PC-3 (cell line): Measurements from ENCODE around the gene GRB10. TPM values are rescaled to one million over a fixed set of nuclear protein-coding genes. Genes with fewer than 3 reads are reported as not detected.

ENCODE experiments used
- ATAC-seq: fragments of 200-7000 bp; cut with Tn5 transposase; 2 replicates; pipeline ENCODE4 v1.9.1; 2020; ENCODE audit warnings: mild to moderate bottlenecking, moderate library complexity
- BruUV-seq: library from RNA; stranded (reverse); fragments of 400-500 nt; replicated peaks from 2 replicates; lab custom pipeline; 2021; lab: Mats Ljungman, UMichigan
- CTCF ChIA-PET: fragments of 300-600 bp; sonication (Branson Sonifier 250); formaldehyde crosslinking; loops from one replicate; lab custom pipeline; 2022; ENCODE audit warnings: antibody characterized with exemption; lab: Charles Lee
- POLR2A ChIA-PET: fragments of 300-600 bp; sonication (Branson Sonifier 250); formaldehyde crosslinking; loops from one replicate; lab custom pipeline; 2022; ENCODE audit warnings: antibody characterized with exemption; ENCODE audit not compliant: unreplicated experiment; lab: Charles Lee
- DNase-seq: peaks from one replicate; pipeline ENCODE4 v3.0.0-alpha.2; 2015
- H2AFZ ChIP-seq: fragments of 300-600 bp; sonication (generic); 2 replicates; pipeline ENCODE4 v1.6.0; 2016; ENCODE audit warnings: antibody characterized with exemption, low read length
- H3F3A ChIP-seq: fragments of 300-600 bp; sonication (generic); one replicate; pipeline ENCODE4 v1.6.0; 2017; ENCODE audit warnings: antibody characterized with exemption, low read length, control low read depth, mild to moderate bottlenecking; ENCODE audit not compliant: unreplicated experiment
- H3K27ac ChIP-seq: fragments of 300-600 bp; sonication (generic); 2 replicates; pipeline ENCODE4 v1.5.1; 2016; ENCODE audit warnings: mild to moderate bottlenecking, low read length
- H3K27me3 ChIP-seq: fragments of 300-600 bp; sonication (generic); 2 replicates; pipeline ENCODE4 v1.6.1; 2016; ENCODE audit warnings: low read length, mixed read lengths
- H3K36me3 ChIP-seq: fragments of 300-600 bp; sonication (generic); 2 replicates; pipeline ENCODE4 v1.6.1; 2016; ENCODE audit warnings: low read depth, mixed run types, low read length, mixed read lengths
- H3K4me1 ChIP-seq: fragments of 300-600 bp; sonication (generic); 2 replicates; pipeline ENCODE4 v1.5.1; 2016; ENCODE audit warnings: low read length; ENCODE audit not compliant: insufficient read depth
- H3K4me2 ChIP-seq: fragments of 300-600 bp; sonication (generic); 2 replicates; pipeline ENCODE4 v1.6.0; 2016; ENCODE audit warnings: low read length
- H3K4me3 ChIP-seq: fragments of 300-600 bp; sonication (generic); 2 replicates; pipeline ENCODE4 v1.5.1; 2016; ENCODE audit warnings: mild to moderate bottlenecking, low read length, mixed read lengths
- H3K79me2 ChIP-seq: fragments of 300-600 bp; sonication (generic); 2 replicates; pipeline ENCODE4 v1.6.1; 2017; ENCODE audit warnings: low read length, mixed read lengths
- H3K9ac ChIP-seq: fragments of 300-600 bp; sonication (generic); 2 replicates; pipeline ENCODE4 v1.6.0; 2016; ENCODE audit warnings: mild to moderate bottlenecking, low read length
- H3K9me2 ChIP-seq: fragments of 300-600 bp; sonication (generic); replicated peaks from 2 replicates; pipeline ENCODE4 v1.6.1; 2016; ENCODE audit warnings: mixed run types, low read length, mixed read lengths
- H3K9me3 ChIP-seq: fragments of 300-600 bp; sonication (generic); 2 replicates; pipeline ENCODE4 v1.6.1; 2016; ENCODE audit warnings: low read length, mixed read lengths
- H4K20me1 ChIP-seq: fragments of 300-600 bp; sonication (generic); 2 replicates; pipeline ENCODE4 v1.6.1; 2016; ENCODE audit warnings: low read length, mixed read lengths
- CTCF ChIP-seq: fragments of 300-600 bp; sonication (generic); conservative IDR thresholded peaks from 2 replicates; pipeline ENCODE4 v1.5.1; 2017; ENCODE audit warnings: antibody characterized with exemption, low read depth, mild to moderate bottlenecking, low read length
- EZH2 ChIP-seq: fragments of 300-600 bp; sonication (generic); IDR thresholded peaks from one replicate; pipeline ENCODE4 v1.6.1; 2017; ENCODE audit warnings: antibody characterized with exemption, mild to moderate bottlenecking, low read length; ENCODE audit not compliant: unreplicated experiment
- EZH2phosphoT487 ChIP-seq: fragments of 300-600 bp; sonication (generic); IDR thresholded peaks from 2 replicates; pipeline ENCODE4 v1.6.1; 2018; ENCODE audit warnings: mild to moderate bottlenecking, antibody characterized with exemption, low read length, borderline replicate concordance
- intact Hi-C: fragments of 100-400 bp; cut with micrococcal nuclease; formaldehyde crosslinking; loops from 2 replicates; pipeline ENCODE4 v1.9.0; 2023
- total RNA-seq: library from RNA; depleted of rRNA; stranded (reverse); fragments of >200 nt; gene quantifications from 2 replicates; pipeline ENCODE4 v1.2.3, GENCODE V29; 2014

The GRB10 gene
- total RNA-seq, 1 experiment from 2014 or later = 61.3 TPM

GRCh38 chr7:50662041-50662694 lies 120.5 kb downstream of the GRB10 start:
- ATAC-seq (no peak), DNase-seq (no peak)
- Histone ChIP-seq H2AFZ (no peak overlapping the region), H3K4me3 (no peak overlapping the region), H3K4me1 (peaks cover 23% of the 10 kb centered on the region), H4K20me1 (peaks cover 5% of the 10 kb centered on the region; the same call in 1 of the 2 replicates), H3K4me2 (no peak overlapping the region), H3F3A (no peaks in the 10 kb centered on the region), H3K79me2 (peaks cover 6% of the 10 kb centered on the region; the same call in 1 of the 2 replicates), H3K9me2 (no peaks in the 10 kb centered on the region), H3K27ac (no peak overlapping the region), H3K36me3 (peaks cover 10% of the 10 kb centered on the region; the same call in 1 of the 2 replicates), H3K9me3 (no peaks in the 10 kb centered on the region), H3K27me3 (no peaks in the 10 kb centered on the region), H3K9ac (no peak overlapping the region)
- POLR2A ChIA-PET = no interaction called here
- TF ChIP-seq EZH2 = no peak
- TF ChIP-seq CTCF = no peak
- intact Hi-C loops = no loop called here
- no TSS peak for BruUV-seq
- CTCF ChIA-PET = interaction anchor here (0.7 kb wide), 1 partner anchor 301 kb away, joined by 3 read pairs; no protein-coding TSS in a partner anchor

GRCh38 chr7:50661345-50662040 lies 121.2 kb downstream of the GRB10 start:
- Histone ChIP-seq H3K9ac (no peak overlapping the region), H3K36me3 (peaks cover 10% of the 10 kb centered on the region; the same call in 1 of the 2 replicates), H3K9me2 (no peaks in the 10 kb centered on the region), H3K27ac (no peak overlapping the region), H3K79me2 (peaks cover 6% of the 10 kb centered on the region; the same call in 1 of the 2 replicates), H4K20me1 (peaks cover 5% of the 10 kb centered on the region; the same call in 1 of the 2 replicates), H3F3A (no peaks in the 10 kb centered on the region), H3K4me2 (no peak overlapping the region), H3K4me1 (peaks cover 23% of the 10 kb centered on the region), H2AFZ (no peak overlapping the region), H3K4me3 (no peak overlapping the region), H3K27me3 (no peaks in the 10 kb centered on the region), H3K9me3 (no peaks in the 10 kb centered on the region)
- CTCF ChIA-PET = no interaction called here
- no TSS peak for BruUV-seq
- POLR2A ChIA-PET = no interaction called here
- no peak for ATAC-seq
- TF ChIP-seq CTCF (no peak), EZH2phosphoT487 (no peak), EZH2 (no peak)
- no peak for DNase-seq
- intact Hi-C loops = no loop called here

- H3K4me2 ChIP-seq = no peak overlapping the region
- CTCF ChIA-PET = no interaction called here
- POLR2A ChIA-PET = no interaction called here
- TF ChIP-seq EZH2phosphoT487 (no peak), EZH2 (no peak), CTCF (no peak)
- H4K20me1 ChIP-seq = peaks cover 5% of the 10 kb centered on the region; the same call in 1 of the 2 replicates
- H2AFZ ChIP-seq = no peak overlapping the region
- peaks cover 20% of the 10 kb centered on the region for H3K4me1 ChIP-seq
- H3K27ac ChIP-seq = no peak overlapping the region
- no peak overlapping the region for H3K9ac ChIP-seq
- ATAC-seq = no peak
- no peaks in the 10 kb centered on the region for H3K9me3 ChIP-seq
- 0 out of 2 replicates have a peak, but pooled peaks cover 6% of the 10 kb centered on the region for H3K79me2 ChIP-seq
- DNase-seq = no peak
- intact Hi-C loops = no loop called here
- H3K27me3 ChIP-seq = no peaks in the 10 kb centered on the region
- peaks cover 10% of the 10 kb centered on the region; the same call in 1 of the 2 replicates for H3K36me3 ChIP-seq
- no TSS peak for BruUV-seq
- no peaks in the 10 kb centered on the region for H3K9me2 ChIP-seq
- H3K4me3 ChIP-seq = no peak overlapping the region
- H3F3A ChIP-seq = no peaks in the 10 kb centered on the region
Observed at GRCh38 chr7:50660830-50661175, 121.9 kb downstream of the GRB10 start.
